ENCODE results near the gene LBP. TPM values are rescaled to one million over a fixed set of nuclear protein-coding genes. Genes with fewer than 3 reads are reported as not detected.

LBP gene
- polyA plus RNA-seq, 1 of the 3 experiments (the other 2 are of a cell fraction) = 0.03 TPM

DNA sequence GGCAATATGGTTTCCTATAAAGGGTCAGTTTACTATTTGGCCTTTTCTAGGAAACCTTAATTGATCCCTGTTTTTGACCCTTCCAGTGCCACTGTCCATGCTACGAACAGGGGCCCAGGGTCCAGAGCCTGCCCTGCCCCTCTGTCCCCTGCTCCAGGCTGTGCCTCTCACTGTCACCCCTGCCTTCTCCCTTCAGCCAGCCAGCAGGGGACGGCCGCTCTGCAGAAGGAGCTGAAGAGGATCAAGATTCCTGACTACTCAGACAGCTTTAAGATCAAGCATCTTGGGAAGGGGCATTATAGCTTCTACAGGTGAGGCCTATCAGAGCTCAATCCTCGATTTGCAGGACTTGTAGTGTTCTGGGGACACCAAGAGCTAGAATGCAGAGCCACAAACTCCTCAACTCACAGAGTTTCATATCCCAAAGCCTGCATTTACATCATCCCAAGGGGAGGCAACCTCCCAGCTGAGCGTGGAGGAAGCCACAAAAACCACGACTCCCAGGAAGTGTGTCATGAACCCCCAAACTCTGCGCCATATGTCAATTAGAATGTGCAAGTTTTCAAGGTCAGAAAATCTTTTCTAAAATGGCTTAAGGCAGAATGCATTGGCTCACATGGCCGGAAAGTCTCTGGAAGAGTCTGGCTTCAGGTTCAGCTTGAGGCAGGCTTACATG, 38.8 kb upstream of the LBP start:
- H3K36me3 ChIP-seq (replicated peaks in 1 of 2; ENCODE audit: control insufficient read depth in 1 of 2, insufficient read depth in 2 of 2, low read length in 1 of 2) = no peaks in the 10 kb centered on the region
- ChIA-PET POLR2A (no interaction called here), CTCF (interaction anchor here (0.9 to 3.2 kb wide), 3 partner anchors 14 to 743 kb away, joined by 3 to 11 read pairs (median 3); no protein-coding TSS in a partner anchor)
- H3K4me3 ChIP-seq (ENCODE audit: low read depth in 2 of 2, low read length in 1 of 2) = no peak overlapping the region
- H4K20me1 ChIP-seq (ENCODE audit: insufficient read depth) = no peaks in the 10 kb centered on the region
- H3K79me2 ChIP-seq (ENCODE audit: insufficient read depth) = no peaks in the 10 kb centered on the region
- H3K9ac ChIP-seq = no peak overlapping the region
- no peak overlapping the region for H3K4me2 ChIP-seq
- no peak for DNase-seq
- H3K9me2 ChIP-seq = no peaks in the 10 kb centered on the region
- H3K9me3 ChIP-seq = no peaks in the 10 kb centered on the region
- H3K27me3 ChIP-seq (ENCODE audit: insufficient read depth) = no peaks in the 10 kb centered on the region
- 65% methylated on average over 8 of the region's 8 CpGs for WGBS (ENCODE audit: low lambda C conversion rate)
- peaks cover 0 to 4% of the 10 kb centered on the region in 2 experiments; a peak in 1 of 4 replicates for H3K4me1 ChIP-seq (ENCODE audit: control insufficient read depth in 1 of 2, insufficient read depth in 2 of 2, low read depth in 1 of 2, low read length in 1 of 2)
- no peak for TF ChIP-seq MEF2A (IDR thresholded peaks at IDR 0.05; ENCODE audit: borderline replicate concordance, low read depth)
- TF ChIP-seq FOSL2 (IDR thresholded peaks at IDR 0.05; ENCODE audit: borderline replicate concordance, low read depth) = no peak
- TF ChIP-seq YY1 (IDR thresholded peaks at IDR 0.05; ENCODE audit: low read depth) = no peak
- no peak for TF ChIP-seq NFIC (IDR thresholded peaks at IDR 0.05; ENCODE audit: borderline replicate concordance)
- TF ChIP-seq, protein P1, sequence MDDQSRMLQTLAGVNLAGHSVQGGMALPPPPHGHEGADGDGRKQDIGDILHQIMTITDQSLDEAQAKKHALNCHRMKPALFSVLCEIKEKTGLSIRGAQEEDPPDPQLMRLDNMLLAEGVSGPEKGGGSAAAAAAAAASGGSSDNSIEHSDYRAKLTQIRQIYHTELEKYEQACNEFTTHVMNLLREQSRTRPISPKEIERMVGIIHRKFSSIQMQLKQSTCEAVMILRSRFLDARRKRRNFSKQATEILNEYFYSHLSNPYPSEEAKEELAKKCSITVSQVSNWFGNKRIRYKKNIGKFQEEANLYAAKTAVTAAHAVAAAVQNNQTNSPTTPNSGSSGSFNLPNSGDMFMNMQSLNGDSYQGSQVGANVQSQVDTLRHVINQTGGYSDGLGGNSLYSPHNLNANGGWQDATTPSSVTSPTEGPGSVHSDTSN (IDR thresholded peaks at IDR 0.05) = no peak
- no peak for TF ChIP-seq EP300 (IDR thresholded peaks at IDR 0.05; ENCODE audit: borderline replicate concordance in 1 of 2, low read depth in 1 of 2, low read length in 1 of 2)
- TF ChIP-seq, protein P2, sequence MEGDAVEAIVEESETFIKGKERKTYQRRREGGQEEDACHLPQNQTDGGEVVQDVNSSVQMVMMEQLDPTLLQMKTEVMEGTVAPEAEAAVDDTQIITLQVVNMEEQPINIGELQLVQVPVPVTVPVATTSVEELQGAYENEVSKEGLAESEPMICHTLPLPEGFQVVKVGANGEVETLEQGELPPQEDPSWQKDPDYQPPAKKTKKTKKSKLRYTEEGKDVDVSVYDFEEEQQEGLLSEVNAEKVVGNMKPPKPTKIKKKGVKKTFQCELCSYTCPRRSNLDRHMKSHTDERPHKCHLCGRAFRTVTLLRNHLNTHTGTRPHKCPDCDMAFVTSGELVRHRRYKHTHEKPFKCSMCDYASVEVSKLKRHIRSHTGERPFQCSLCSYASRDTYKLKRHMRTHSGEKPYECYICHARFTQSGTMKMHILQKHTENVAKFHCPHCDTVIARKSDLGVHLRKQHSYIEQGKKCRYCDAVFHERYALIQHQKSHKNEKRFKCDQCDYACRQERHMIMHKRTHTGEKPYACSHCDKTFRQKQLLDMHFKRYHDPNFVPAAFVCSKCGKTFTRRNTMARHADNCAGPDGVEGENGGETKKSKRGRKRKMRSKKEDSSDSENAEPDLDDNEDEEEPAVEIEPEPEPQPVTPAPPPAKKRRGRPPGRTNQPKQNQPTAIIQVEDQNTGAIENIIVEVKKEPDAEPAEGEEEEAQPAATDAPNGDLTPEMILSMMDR (IDR thresholded peaks at IDR 0.05) = no peak
- TF ChIP-seq, protein P3, sequence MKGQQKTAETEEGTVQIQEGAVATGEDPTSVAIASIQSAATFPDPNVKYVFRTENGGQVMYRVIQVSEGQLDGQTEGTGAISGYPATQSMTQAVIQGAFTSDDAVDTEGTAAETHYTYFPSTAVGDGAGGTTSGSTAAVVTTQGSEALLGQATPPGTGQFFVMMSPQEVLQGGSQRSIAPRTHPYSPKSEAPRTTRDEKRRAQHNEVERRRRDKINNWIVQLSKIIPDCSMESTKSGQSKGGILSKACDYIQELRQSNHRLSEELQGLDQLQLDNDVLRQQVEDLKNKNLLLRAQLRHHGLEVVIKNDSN (IDR thresholded peaks at IDR 0.05; ENCODE audit: borderline replicate concordance, low read depth) = no peak
- no peak for TF ChIP-seq TCF12 (IDR thresholded peaks at IDR 0.05)
- TF ChIP-seq, protein P4, sequence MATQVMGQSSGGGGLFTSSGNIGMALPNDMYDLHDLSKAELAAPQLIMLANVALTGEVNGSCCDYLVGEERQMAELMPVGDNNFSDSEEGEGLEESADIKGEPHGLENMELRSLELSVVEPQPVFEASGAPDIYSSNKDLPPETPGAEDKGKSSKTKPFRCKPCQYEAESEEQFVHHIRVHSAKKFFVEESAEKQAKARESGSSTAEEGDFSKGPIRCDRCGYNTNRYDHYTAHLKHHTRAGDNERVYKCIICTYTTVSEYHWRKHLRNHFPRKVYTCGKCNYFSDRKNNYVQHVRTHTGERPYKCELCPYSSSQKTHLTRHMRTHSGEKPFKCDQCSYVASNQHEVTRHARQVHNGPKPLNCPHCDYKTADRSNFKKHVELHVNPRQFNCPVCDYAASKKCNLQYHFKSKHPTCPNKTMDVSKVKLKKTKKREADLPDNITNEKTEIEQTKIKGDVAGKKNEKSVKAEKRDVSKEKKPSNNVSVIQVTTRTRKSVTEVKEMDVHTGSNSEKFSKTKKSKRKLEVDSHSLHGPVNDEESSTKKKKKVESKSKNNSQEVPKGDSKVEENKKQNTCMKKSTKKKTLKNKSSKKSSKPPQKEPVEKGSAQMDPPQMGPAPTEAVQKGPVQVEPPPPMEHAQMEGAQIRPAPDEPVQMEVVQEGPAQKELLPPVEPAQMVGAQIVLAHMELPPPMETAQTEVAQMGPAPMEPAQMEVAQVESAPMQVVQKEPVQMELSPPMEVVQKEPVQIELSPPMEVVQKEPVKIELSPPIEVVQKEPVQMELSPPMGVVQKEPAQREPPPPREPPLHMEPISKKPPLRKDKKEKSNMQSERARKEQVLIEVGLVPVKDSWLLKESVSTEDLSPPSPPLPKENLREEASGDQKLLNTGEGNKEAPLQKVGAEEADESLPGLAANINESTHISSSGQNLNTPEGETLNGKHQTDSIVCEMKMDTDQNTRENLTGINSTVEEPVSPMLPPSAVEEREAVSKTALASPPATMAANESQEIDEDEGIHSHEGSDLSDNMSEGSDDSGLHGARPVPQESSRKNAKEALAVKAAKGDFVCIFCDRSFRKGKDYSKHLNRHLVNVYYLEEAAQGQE (IDR thresholded peaks at IDR 0.05; ENCODE audit: low read depth, low read length) = no peak
- no peak for TF ChIP-seq JUND (IDR thresholded peaks at IDR 0.05)
- TF ChIP-seq NRF1 (IDR thresholded peaks at IDR 0.05; ENCODE audit: low read depth, low read length) = no peak
- TF ChIP-seq SMC3 (IDR thresholded peaks at IDR 0.05; ENCODE audit: low read depth, low read length) = no peak
- no peak for TF ChIP-seq RCOR1 (IDR thresholded peaks at IDR 0.05; ENCODE audit: low read length)
- TF ChIP-seq, protein P5, sequence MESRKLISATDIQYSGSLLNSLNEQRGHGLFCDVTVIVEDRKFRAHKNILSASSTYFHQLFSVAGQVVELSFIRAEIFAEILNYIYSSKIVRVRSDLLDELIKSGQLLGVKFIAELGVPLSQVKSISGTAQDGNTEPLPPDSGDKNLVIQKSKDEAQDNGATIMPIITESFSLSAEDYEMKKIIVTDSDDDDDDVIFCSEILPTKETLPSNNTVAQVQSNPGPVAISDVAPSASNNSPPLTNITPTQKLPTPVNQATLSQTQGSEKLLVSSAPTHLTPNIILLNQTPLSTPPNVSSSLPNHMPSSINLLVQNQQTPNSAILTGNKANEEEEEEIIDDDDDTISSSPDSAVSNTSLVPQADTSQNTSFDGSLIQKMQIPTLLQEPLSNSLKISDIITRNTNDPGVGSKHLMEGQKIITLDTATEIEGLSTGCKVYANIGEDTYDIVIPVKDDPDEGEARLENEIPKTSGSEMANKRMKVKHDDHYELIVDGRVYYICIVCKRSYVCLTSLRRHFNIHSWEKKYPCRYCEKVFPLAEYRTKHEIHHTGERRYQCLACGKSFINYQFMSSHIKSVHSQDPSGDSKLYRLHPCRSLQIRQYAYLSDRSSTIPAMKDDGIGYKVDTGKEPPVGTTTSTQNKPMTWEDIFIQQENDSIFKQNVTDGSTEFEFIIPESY (IDR thresholded peaks at IDR 0.05; ENCODE audit: borderline replicate concordance, low read depth) = no peak
- TF ChIP-seq, protein P6, sequence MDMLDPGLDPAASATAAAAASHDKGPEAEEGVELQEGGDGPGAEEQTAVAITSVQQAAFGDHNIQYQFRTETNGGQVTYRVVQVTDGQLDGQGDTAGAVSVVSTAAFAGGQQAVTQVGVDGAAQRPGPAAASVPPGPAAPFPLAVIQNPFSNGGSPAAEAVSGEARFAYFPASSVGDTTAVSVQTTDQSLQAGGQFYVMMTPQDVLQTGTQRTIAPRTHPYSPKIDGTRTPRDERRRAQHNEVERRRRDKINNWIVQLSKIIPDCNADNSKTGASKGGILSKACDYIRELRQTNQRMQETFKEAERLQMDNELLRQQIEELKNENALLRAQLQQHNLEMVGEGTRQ (IDR thresholded peaks at IDR 0.05; ENCODE audit: borderline replicate concordance, low read depth, low read length) = no peak
- no peak for TF ChIP-seq MXI1 (IDR thresholded peaks at IDR 0.05; ENCODE audit: low read depth, low read length)
- TF ChIP-seq TEAD4 (IDR thresholded peaks at IDR 0.05; ENCODE audit: borderline replicate concordance, insufficient read depth) = no peak
- no peak overlapping the region for H3K27ac ChIP-seq (ENCODE audit: low read depth in 2 of 2, low read length in 1 of 2)
- H3F3A ChIP-seq (replicated peaks; ENCODE audit: insufficient read depth) = peaks cover 4% of the 10 kb centered on the region
- H2AFZ ChIP-seq (ENCODE audit: low read depth) = no peak overlapping the region
